HTERT RPE-1 (cell line): ENCODE measurements around the gene ING2.
"Not testable (repeated sequence)": the region's sequence is repeated elsewhere in the genome, so short reads cannot be mapped to it uniquely, and the experiment has no call there.

ENCODE experiments used
- in situ Hi-C: fragments of 300-500 bp; cut with MboI; formaldehyde crosslinking; loops from 4 replicates; pipeline ENCODE4 v1.14.3; 2020; ENCODE audit warnings: low sequenced_read_pairs

ING2 gene

GRCh38 chr4:183546376-183546775 lies 41.5 kb downstream of the ING2 start:
- in situ Hi-C loops = no loop called here

- in situ Hi-C loops = no loop called here
Observed at GRCh38 chr4:183548306-183548705, 43.4 kb downstream of the ING2 start.

- in situ Hi-C loops = no loop called here
Observed at GRCh38 chr4:183550345-183551093, 45.7 kb downstream of the ING2 start.

- in situ Hi-C loops = no loop called here
Observed at GRCh38 chr4:183552274-183553146, 47.7 kb downstream of the ING2 start.

GRCh38 chr4:183553147-183553478 lies 48.3 kb downstream of the ING2 start:
- in situ Hi-C loops = not testable (repeated sequence)

- in situ Hi-C loops = no loop called here
Observed at GRCh38 chr4:183553601-183554345, 48.9 kb downstream of the ING2 start.

GRCh38 chr4:183554346-183554686 lies 49.5 kb downstream of the ING2 start:
- in situ Hi-C loops = no loop called here

GRCh38 chr4:183554878-183555585 lies 50.2 kb downstream of the ING2 start:
- in situ Hi-C loops = no loop called here

GRCh38 chr4:183556947-183557346 lies 52.1 kb downstream of the ING2 start:
- in situ Hi-C loops = no loop called here

- in situ Hi-C loops = no loop called here
Observed at GRCh38 chr4:183557611-183558010, 52.8 kb downstream of the ING2 start.

GRCh38 chr4:183558873-183559272 lies 54.0 kb downstream of the ING2 start:
- in situ Hi-C loops = no loop called here

GRCh38 chr4:183561905-183562304 lies 57.0 kb downstream of the ING2 start:
- in situ Hi-C loops = no loop called here
